Upper lobe of left lung (tissue), 4 donors: ENCODE measurements around the gene CYCS.

Experiments
- CTCF ChIP-seq, 6 experiments: fragments of 450-650 bp in 4 of 6; fragments of 200-600 bp in 2 of 6; sonication (generic) in 2 of 6; IDR thresholded peaks; one replicate each; pipeline ENCODE4 v1.5.1; 2016 to 2019; ENCODE audit warnings: antibody characterized with exemption in 6 of 6
- EP300 ChIP-seq, 4 donors: sonication (generic); formaldehyde crosslinking; IDR thresholded peaks; one replicate each; pipeline ENCODE4 v1.5.1; 2017; ENCODE audit warnings: antibody characterized with exemption in 4 of 4, control low read depth in 2 of 4
- POLR2A ChIP-seq, 4 donors: fragments of 450-650 bp; IDR thresholded peaks; one replicate each; pipeline ENCODE4 v1.5.1; 2016 to 2017; ENCODE audit warnings: antibody characterized with exemption in 4 of 4, mild to moderate bottlenecking in 2 of 4
- POLR2AphosphoS5 ChIP-seq, 2 donors: sonication (generic); formaldehyde crosslinking; IDR thresholded peaks; one replicate each; pipeline ENCODE4 v1.5.1; 2017; ENCODE audit warnings: antibody characterized with exemption in 2 of 2

GRCh38 chr7:25091779-25092178, 33.3 kb downstream of the CYCS start:
- TF ChIP-seq CTCF (IDR thresholded peaks at IDR 0.05) (no peak), POLR2AphosphoS5 (IDR thresholded peaks at IDR 0.05) (no peak), POLR2A (IDR thresholded peaks at IDR 0.05) (no peak), EP300 (IDR thresholded peaks at IDR 0.05) (no peak)
